GM19240 (cell line): ENCODE results near the gene TCOF1.

Experiments
- DNase-seq: peaks from one replicate; pipeline ENCODE4 v3.0.0; 2011; ENCODE audit warnings: low spot score; ENCODE audit not compliant: insufficient read length

TCOF1 gene

DNA sequence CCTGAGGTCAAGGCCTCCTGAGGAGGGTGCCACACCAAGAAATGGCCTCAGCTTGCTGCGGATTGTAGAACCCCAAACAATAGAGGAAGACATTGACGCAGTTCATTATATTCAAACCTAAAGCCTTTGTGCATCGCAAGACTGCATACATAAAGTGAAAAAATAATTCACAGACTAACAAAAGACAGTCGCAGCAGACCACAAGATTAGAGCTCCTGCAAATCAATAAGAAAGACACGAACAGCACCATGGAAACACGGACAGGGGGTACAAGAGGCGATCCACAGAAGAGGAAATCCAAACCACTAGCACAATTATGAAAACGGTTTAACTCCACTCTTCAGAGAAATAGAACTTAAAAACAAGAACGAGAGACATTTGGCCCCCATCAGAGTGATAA is 10.0 kb upstream of the TCOF1 start:
- DNase-seq = no peak

DNA sequence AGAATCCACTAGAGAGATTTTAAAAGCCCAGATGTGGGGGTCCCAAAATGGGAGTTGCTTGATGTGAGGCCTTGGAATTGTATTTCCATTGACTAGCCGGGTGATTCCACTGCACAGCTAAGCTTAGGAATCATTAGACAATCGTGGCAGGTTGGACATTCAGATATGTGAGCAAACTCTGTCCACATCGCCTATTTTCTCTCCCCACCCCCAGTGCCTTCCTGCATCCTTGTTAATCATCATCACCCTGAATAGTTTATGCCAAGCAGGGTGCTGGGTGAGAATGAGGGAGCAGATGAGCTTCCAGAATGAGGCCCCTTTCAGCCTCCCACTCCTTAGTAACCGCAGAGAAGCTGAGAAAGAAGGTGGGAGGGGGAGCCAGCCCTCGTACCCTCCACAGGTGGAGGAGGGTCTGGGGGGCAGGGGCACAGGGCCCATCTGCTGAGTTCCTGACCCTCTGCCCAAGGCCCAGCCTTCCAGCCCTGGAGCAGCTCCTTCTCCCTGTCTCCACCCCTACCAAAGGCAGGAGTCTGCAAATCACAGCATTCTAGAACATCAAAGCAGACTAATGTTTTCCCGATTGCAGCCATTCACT is 7.7 kb upstream of the TCOF1 start:
- DNase-seq = no peak

DNA sequence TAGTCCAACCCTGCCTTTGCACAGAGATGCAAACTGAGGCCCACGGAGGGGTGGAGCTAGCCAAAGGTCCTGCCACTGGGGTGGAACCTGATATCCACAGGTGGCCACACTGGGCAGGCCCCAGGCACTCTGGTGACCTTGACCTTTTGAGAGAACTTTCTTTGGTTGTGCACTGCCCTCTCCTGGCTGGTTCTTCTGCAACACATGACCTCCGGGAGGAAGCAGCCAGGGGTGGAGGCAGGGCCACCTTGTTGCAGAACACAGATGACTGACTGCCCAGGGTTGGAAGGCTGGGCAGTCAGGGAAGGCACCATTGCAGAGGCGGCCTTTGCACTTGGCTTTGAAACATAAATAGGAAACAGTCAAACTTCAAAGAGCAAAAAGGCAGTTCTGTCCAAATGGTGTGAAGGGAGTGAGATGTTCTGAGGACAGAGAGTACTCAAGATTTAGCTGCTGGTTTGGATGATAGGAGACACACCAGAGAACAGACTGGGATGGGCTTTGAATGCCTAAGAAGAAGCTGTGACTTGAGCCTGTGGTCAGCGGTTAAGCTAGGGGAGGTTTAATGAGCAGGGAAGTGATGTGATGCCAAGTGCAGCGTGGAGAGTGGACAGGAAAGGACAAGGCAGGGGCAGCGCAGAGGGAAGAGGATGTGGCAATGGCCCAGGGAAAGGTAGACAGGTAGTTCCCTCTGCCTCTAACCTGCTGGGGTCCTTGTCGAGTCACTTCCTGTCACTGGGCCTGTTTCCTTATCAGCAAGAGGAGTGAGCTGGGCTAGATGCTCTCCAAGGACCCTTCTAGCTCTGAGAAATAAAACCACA is 6.8 kb upstream of the TCOF1 start:
- DNase-seq = peak; percentile 73

DNA sequence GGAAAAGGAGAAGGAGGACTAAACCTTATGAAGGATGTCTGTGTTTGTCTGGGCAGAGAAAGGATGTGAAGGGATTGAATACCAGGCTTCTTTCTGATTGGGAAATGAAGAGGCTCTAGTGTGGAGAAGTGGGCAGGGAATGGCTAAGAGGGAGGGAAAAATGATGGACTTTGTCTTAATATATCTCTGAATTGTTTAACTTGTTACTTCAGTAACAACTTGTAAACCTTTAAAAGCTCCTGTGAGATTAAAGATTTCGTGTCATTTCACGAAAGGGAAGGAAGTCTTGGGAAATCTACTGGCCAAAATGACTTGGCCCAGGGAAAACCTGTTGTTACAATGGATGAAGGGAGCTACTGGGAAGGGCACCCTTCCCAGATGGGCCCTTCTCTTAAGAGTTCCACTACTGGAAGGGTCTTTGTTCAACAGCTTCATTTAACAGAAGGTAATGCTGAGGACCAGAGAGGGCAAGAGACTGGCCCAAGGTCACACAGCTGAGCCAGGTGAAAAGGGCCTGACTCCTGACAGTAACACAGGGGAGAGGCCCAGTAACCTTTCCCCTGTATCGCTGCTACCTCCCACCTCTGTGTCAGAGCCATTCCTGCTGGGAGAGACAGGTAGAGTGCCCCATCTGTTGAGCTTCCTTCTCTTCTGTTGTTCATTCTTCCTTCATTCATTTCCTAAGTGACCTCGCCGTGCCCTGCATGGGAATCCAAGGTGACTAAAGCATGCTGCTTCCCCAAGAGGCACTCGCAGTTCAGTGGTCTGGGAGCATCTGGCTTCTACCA is 5.1 kb upstream of the TCOF1 start:
- no peak for DNase-seq

DNA sequence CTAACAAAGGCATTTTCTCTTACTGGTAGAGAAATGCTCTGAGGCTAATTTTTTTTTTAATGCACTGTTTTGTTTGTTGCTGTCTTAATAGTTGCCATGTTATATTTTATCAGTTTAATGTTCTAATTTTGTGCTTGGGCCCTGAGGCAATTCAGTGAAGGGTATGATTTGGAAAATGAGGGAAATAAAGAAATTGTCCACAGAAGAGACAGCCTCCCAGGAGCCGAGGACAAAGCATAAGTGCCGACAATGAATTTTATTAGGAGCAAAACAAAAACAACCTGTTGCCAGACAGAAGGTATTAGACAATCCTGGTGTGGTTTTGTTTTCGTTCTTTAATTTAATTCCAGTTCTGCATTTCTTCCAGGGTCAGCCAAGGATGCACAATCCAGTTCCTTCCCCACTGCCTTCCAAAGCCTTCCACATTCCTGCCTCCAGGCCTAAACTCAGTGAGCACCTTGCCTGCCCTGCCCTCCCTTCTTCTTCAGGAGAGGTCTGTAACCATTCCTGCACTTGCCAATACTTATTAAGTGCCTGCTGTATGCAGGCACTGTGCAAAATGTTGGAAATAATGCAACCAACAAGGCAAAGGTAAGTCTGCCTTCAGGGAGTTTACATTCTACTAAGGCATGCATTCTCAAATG is 4.3 kb upstream of the TCOF1 start:
- DNase-seq = no peak

- DNase-seq = no peak
Measured at GRCh38 chr5:150355791-150356190, 1.7 kb upstream of the TCOF1 start.

GRCh38 chr5:150356575-150357294 is 762 bp upstream of the TCOF1 start:
- DNase-seq = no peak

- no peak for DNase-seq
Measured at GRCh38 chr5:150358261-150359095, 981 bp downstream of the TCOF1 start.

DNA sequence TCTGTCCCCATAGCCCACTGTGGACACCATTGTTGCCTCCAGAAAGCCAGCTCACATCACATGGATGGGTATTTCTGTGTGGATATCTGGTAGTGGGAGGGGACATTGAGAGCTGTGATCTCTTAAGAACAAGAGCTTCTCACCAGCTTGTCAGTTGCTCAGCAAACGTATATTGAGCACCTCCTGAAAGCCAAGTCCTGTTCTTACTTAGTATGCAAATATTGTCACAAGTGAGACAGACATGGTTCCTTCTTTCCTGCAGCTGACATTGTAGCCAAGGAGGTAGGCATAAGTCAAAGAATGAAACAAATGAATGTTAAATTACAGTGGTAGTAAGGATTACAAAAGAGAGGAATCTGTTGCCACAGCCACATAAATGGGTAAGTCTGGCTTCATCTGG is 3.8 kb downstream of the TCOF1 start:
- peak; percentile 33 for DNase-seq

DNA sequence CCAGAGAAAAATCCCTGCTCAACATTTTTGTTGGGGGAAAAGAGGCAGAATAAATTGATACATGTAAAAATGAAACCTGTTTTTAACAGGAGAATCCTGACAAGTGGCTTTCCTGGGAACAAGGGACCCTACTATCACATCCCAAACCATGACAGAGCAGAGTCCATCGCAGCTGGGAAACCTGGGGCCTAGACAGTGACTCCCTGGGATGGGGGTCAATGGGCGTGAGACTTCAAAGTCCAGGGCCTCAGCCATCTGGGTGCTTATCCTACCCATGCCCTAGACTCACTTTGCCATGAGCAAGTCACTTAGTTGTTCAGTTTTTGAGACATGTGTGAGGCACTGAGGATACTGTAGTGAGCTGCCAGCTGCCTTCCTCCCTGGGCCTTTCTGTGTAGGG is 5.7 kb downstream of the TCOF1 start:
- DNase-seq = no peak

GRCh38 chr5:150364004-150364403 is 6.5 kb downstream of the TCOF1 start:
- DNase-seq = no peak

- DNase-seq = no peak
Measured at GRCh38 chr5:150368526-150368925, 11.0 kb downstream of the TCOF1 start.

DNA sequence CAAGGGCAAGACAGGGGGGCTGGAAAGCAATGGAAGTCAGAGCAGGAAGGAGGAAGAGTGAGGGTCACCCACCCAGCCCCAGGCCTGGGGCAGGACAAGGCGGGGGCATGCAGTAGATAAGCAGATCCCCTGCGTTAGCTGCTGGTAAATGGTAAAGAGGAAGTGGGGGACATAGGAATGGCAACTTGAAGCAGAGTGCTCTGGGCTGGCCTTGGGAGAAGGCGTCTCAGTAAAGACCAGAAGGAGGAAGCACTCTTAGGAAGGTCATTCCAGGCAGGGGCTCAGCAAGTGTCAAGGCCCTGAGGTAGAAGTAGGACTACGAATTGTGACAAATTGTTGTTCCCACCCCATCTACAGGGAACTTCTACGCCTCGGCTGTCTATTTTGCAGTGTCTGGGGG is 15.1 kb downstream of the TCOF1 start:
- DNase-seq = no peak

- no peak for DNase-seq
Measured at GRCh38 chr5:150374651-150375050, 17.2 kb downstream of the TCOF1 start.

- DNase-seq = no peak
Measured at GRCh38 chr5:150376799-150377771, 19.6 kb downstream of the TCOF1 start.

DNA sequence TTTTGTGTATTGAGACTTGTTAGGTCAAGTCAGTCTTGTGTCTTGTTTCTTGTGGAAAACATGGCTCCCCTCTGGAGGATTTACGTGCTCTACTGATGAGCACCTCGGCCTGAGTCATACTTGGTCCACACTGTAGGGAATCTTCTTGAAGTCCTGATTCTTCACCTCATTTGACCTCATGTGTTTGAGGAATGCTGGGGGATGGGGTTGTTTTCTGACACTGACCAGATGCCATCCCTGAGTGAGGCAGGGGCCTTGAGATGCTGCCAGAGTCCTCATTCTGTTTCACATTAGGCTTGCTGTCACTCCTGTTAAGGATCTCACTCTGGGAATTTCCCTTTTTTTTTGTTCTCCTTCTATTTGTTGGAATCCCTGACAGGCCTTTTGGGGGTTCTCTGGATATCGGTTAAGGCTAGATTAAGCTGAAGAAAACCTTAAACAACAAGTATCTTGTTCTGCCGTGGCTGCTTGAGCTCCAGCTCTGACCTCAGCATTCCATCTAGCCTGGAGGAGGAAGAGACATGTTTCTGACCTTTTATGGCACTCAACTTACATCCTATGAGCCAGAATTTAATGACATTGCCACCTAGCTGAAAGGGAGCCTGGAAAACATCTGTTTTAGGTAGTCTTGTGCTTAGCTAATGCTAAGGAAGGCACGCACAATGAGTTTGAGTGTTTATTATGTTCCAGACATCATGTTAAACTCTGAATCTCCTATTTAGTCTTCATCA is 20.6 kb downstream of the TCOF1 start:
- DNase-seq = no peak

- DNase-seq = no peak
Measured at GRCh38 chr5:150384701-150385100, 27.2 kb downstream of the TCOF1 start.
